HG03159 (cell line): ENCODE data around the gene TMEM132D.
"Not testable (repeated sequence)": the region's sequence is repeated elsewhere in the genome, so short reads cannot be mapped to it uniquely, and the experiment has no call there.

Experiments
- ATAC-seq: cut with Tn5 transposase; IDR thresholded peaks from one replicate; pipeline ENCODE4 v1.9.1; 2021; ENCODE audit warnings: mild to moderate bottlenecking, moderate library complexity; ENCODE audit not compliant: unreplicated experiment

Gene TMEM132D

GRCh38 chr12:129903956-129904829, at the start of gene TMEM132D:
TMEM132D (minus strand) TSS chr12:129904025.
- no peak for ATAC-seq

GRCh38 chr12:129949651-129950050, 45.8 kb upstream of the TMEM132D start:
- no peak for ATAC-seq

- ATAC-seq = no peak
Measured at GRCh38 chr12:129941618-129942017, 37.8 kb upstream of the TMEM132D start.

- ATAC-seq = no peak
Measured at GRCh38 chr12:129938089-129938488, 34.3 kb upstream of the TMEM132D start.

GRCh38 chr12:129937426-129937825, 33.6 kb upstream of the TMEM132D start:
- no peak for ATAC-seq

GRCh38 chr12:129928643-129929042, 24.8 kb upstream of the TMEM132D start:
- no peak for ATAC-seq

GRCh38 chr12:129927316-129927900, 23.6 kb upstream of the TMEM132D start:
- ATAC-seq = no peak

GRCh38 chr12:129911428-129912049, 7.7 kb upstream of the TMEM132D start:
- ATAC-seq = peak; percentile 81

- ATAC-seq = no peak
Measured at GRCh38 chr12:129909051-129910020, 5.5 kb upstream of the TMEM132D start.

- no peak for ATAC-seq
Measured at GRCh38 chr12:129903092-129903945, 506 bp downstream of the TMEM132D start.

- no peak for ATAC-seq
Measured at GRCh38 chr12:129902371-129903091, 1.3 kb downstream of the TMEM132D start.

- no peak for ATAC-seq
Measured at GRCh38 chr12:129901254-129901653, 2.6 kb downstream of the TMEM132D start.

- ATAC-seq = no peak
Measured at GRCh38 chr12:129900306-129900705, 3.5 kb downstream of the TMEM132D start.

GRCh38 chr12:129899045-129899444, 4.8 kb downstream of the TMEM132D start:
- ATAC-seq = not testable (repeated sequence)

- ATAC-seq = no peak
Measured at GRCh38 chr12:129893691-129894090, 10.1 kb downstream of the TMEM132D start.

- ATAC-seq = no peak
Measured at GRCh38 chr12:129887101-129887500, 16.7 kb downstream of the TMEM132D start.

GRCh38 chr12:129886541-129886940, 17.3 kb downstream of the TMEM132D start:
- ATAC-seq = no peak

GRCh38 chr12:129885287-129885686, 18.5 kb downstream of the TMEM132D start:
- ATAC-seq = no peak

GRCh38 chr12:129877411-129877810, 26.4 kb downstream of the TMEM132D start:
- ATAC-seq = no peak
